ENCODE data around the gene DBF4B. TPM values are rescaled to one million over a fixed set of nuclear protein-coding genes. Genes with fewer than 3 reads are reported as not detected.

Gene DBF4B
- total RNA-seq, 2 experiments from 2014 or later: 1.5 TPM

GRCh38 chr17:44769230-44769629, 60.8 kb downstream of the DBF4B start:
- no peaks in the 10 kb centered on the region for H3K4me1 ChIP-seq (ENCODE audit: insufficient read depth, low read length)
- no peak overlapping the region for H3K4me3 Mint-ChIP-seq
- no peak overlapping the region for H3K27ac ChIP-seq (ENCODE audit: low read depth in 1 of 2, low read length in 2 of 2)
- no peak for DNase-seq
- H3K36me3 ChIP-seq (ENCODE audit: insufficient read depth, low read length): no peaks in the 10 kb centered on the region
- no peak for ATAC-seq (ENCODE audit: poor library complexity)
- no peak overlapping the region for H3K4me3 ChIP-seq (ENCODE audit: low read length)
- TF ChIP-seq CTCF (IDR thresholded peaks at IDR 0.05): no peak
- H3K4me1 Mint-ChIP-seq (ENCODE audit: low read depth): no peaks in the 10 kb centered on the region
- ChIA-PET CTCF (no interaction called here), POLR2A (no interaction called here)
- no peaks in the 10 kb centered on the region for H3K9me3 ChIP-seq (ENCODE audit: control insufficient read depth in 1 of 2, insufficient read depth in 1 of 2, low read length in 2 of 2)
- H3K9me3 Mint-ChIP-seq: no peaks in the 10 kb centered on the region
- intact Hi-C loops (cut with DNase I, micrococcal nuclease): no loop called here
- no peak overlapping the region for H3K27ac Mint-ChIP-seq
- no peaks in the 10 kb centered on the region for H3K36me3 Mint-ChIP-seq (ENCODE audit: low read depth)
- peaks cover 8 to 10% of the 10 kb centered on the region in 2 experiments for H3K27me3 ChIP-seq (ENCODE audit: control insufficient read depth in 1 of 2, insufficient read depth in 2 of 2, low read length in 2 of 2)
- peaks cover 22% of the 10 kb centered on the region for H3K27me3 Mint-ChIP-seq

- H3K4me3 Mint-ChIP-seq: no peak overlapping the region
- peaks cover 3% of the 10 kb centered on the region for H3K4me1 ChIP-seq (ENCODE audit: insufficient read depth, low read length)
- H3K27me3 Mint-ChIP-seq: peaks cover 22% of the 10 kb centered on the region
- H3K27me3 ChIP-seq (ENCODE audit: control insufficient read depth in 1 of 2, insufficient read depth in 2 of 2, low read length in 2 of 2): peaks cover 8 to 10% of the 10 kb centered on the region in 2 experiments
- H3K4me1 Mint-ChIP-seq (ENCODE audit: low read depth): no peaks in the 10 kb centered on the region
- ChIA-PET CTCF (no interaction called here), POLR2A (no interaction called here)
- H3K36me3 ChIP-seq (ENCODE audit: insufficient read depth, low read length): no peaks in the 10 kb centered on the region
- no peak for TF ChIP-seq CTCF (IDR thresholded peaks at IDR 0.05)
- DNase-seq: no peak
- no peaks in the 10 kb centered on the region for H3K9me3 ChIP-seq (ENCODE audit: control insufficient read depth in 1 of 2, insufficient read depth in 1 of 2, low read length in 2 of 2)
- intact Hi-C loops (cut with DNase I, micrococcal nuclease): loop anchor here in 1 of 2 experiments (2.0 kb wide), 1 partner anchor 331 kb away; no protein-coding TSS in a partner anchor
- no peak for ATAC-seq (ENCODE audit: poor library complexity)
- H3K4me3 ChIP-seq (ENCODE audit: low read length): no peak overlapping the region
- no peak overlapping the region for H3K27ac Mint-ChIP-seq
- H3K9me3 Mint-ChIP-seq: no peaks in the 10 kb centered on the region
- H3K36me3 Mint-ChIP-seq (ENCODE audit: low read depth): no peaks in the 10 kb centered on the region
- H3K27ac ChIP-seq (ENCODE audit: low read depth in 1 of 2, low read length in 2 of 2): no peak overlapping the region
Observed at GRCh38 chr17:44769647-44770084, 61.2 kb downstream of the DBF4B start.

- DNase-seq: no peak
- Histone ChIP-seq H3K4me3 (ENCODE audit: low read length) (no peak overlapping the region), H3K9me3 (ENCODE audit: control insufficient read depth in 1 of 2, insufficient read depth in 1 of 2, low read length in 2 of 2) (no peaks in the 10 kb centered on the region), H3K36me3 (ENCODE audit: insufficient read depth, low read length) (no peaks in the 10 kb centered on the region), H3K27ac (ENCODE audit: low read depth in 1 of 2, low read length in 2 of 2) (no peak overlapping the region), H3K4me1 (ENCODE audit: insufficient read depth, low read length) (peaks cover 10% of the 10 kb centered on the region), H3K27me3 (ENCODE audit: control insufficient read depth in 1 of 2, insufficient read depth in 2 of 2, low read length in 2 of 2) (peaks cover 8 to 10% of the 10 kb centered on the region in 2 experiments)
- H3K27me3 Mint-ChIP-seq: peaks cover 23% of the 10 kb centered on the region
- H3K4me3 Mint-ChIP-seq: no peak overlapping the region
- no peak overlapping the region for H3K27ac Mint-ChIP-seq
- no peak for ATAC-seq (ENCODE audit: poor library complexity)
- H3K36me3 Mint-ChIP-seq (ENCODE audit: low read depth): no peaks in the 10 kb centered on the region
- H3K4me1 Mint-ChIP-seq (ENCODE audit: low read depth): peaks cover under 1% of the 10 kb centered on the region
- ChIA-PET POLR2A (no interaction called here), CTCF (no interaction called here)
- intact Hi-C loops (cut with DNase I, micrococcal nuclease): loop anchor here in 1 of 2 experiments (2.0 kb wide), 1 partner anchor 330 kb away; no protein-coding TSS in a partner anchor
- TF ChIP-seq CTCF (IDR thresholded peaks at IDR 0.05): no peak
- no peaks in the 10 kb centered on the region for H3K9me3 Mint-ChIP-seq
Observed at GRCh38 chr17:44770166-44770925, 61.9 kb downstream of the DBF4B start.
